Keratinocyte (primary cell): ENCODE results near the gene ACMSD.

ENCODE experiments used
- CTCF ChIP-seq, 3 experiments: IDR thresholded peaks in 1 of 3; conservative IDR thresholded peaks in 1 of 3; optimal IDR thresholded peaks in 1 of 3; 2 replicates in 2 of 3; 3 replicates in 1 of 3; pipeline versions ENCODE3 to v1.5.1; 2011; ENCODE audit warnings: low read length in 3 of 3, mild to moderate bottlenecking in 3 of 3, moderate library complexity in 2 of 3, control low read depth in 1 of 3, inconsistent platforms in 1 of 3; ENCODE audit not compliant: insufficient read depth in 2 of 3; ENCODE audit errors: extremely low read depth in 1 of 3
- EZH2 ChIP-seq: IDR thresholded peaks from one replicate; pipeline ENCODE4 v1.6.1; 2012; ENCODE audit warnings: inconsistent platforms, mild to moderate bottlenecking, low read length, moderate library complexity

DNA sequence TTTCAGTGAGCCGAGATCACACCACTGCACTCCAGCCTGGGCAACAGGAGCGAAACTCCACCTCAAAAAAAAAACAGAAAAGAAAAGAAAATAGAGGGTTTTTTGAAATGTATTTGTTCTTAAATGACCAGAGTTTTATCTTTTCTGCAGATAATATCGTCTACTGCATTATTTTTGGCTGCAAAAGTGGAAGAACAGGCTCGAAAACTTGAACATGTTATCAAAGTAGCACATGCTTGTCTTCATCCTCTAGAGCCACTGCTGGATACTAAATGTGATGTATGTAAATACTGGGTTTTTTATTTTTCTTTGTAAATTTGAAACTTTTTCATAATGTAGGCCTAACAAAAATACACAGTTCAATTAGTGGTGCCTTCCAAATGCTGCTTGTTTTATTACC, 98.3 kb downstream of the ACMSD start:
- no peak for TF ChIP-seq CTCF (optimal IDR thresholded peaks at IDR 0.05 in 1 of 3, IDR thresholded peaks at IDR 0.05 in 1 of 3, conservative IDR thresholded peaks at IDR 0.05 in 1 of 3; ENCODE audit: extremely low read depth in 1 of 3, insufficient read depth in 2 of 3, low read length in 3 of 3)
- TF ChIP-seq EZH2, result no peak
